GM12872 (cell line): ENCODE results near the gene GALNT10.

Experiments
- TF ChIP-seq, protein P1 (sequence below): IDR thresholded peaks from 3 replicates; pipeline ENCODE4 v1.5.1; 2011; ENCODE audit warnings: low read depth, mild to moderate bottlenecking, low read length, moderate library complexity; ENCODE audit not compliant: insufficient read depth

The GALNT10 gene

DNA sequence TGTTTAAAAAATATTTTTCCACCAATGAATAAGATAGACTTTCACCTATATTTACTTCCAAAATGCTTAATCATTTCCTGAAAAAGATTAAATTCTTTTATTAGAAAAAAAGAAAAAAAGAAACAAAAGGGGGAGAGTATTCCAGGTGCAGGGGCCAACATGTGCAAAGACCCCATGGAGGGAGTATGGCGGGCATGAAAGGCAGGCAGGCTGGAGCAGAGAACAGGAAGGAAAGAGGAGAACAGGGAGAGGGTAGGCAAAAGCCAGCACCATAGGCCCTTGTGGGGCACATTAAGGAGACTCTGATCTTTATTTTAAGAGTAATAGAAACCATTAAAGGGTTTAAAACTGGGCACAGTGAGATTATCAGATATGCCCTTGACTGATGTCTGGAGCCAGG lies 238.8 kb downstream of the GALNT10 start:
- TF ChIP-seq, protein P1, sequence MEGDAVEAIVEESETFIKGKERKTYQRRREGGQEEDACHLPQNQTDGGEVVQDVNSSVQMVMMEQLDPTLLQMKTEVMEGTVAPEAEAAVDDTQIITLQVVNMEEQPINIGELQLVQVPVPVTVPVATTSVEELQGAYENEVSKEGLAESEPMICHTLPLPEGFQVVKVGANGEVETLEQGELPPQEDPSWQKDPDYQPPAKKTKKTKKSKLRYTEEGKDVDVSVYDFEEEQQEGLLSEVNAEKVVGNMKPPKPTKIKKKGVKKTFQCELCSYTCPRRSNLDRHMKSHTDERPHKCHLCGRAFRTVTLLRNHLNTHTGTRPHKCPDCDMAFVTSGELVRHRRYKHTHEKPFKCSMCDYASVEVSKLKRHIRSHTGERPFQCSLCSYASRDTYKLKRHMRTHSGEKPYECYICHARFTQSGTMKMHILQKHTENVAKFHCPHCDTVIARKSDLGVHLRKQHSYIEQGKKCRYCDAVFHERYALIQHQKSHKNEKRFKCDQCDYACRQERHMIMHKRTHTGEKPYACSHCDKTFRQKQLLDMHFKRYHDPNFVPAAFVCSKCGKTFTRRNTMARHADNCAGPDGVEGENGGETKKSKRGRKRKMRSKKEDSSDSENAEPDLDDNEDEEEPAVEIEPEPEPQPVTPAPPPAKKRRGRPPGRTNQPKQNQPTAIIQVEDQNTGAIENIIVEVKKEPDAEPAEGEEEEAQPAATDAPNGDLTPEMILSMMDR: no peak

DNA sequence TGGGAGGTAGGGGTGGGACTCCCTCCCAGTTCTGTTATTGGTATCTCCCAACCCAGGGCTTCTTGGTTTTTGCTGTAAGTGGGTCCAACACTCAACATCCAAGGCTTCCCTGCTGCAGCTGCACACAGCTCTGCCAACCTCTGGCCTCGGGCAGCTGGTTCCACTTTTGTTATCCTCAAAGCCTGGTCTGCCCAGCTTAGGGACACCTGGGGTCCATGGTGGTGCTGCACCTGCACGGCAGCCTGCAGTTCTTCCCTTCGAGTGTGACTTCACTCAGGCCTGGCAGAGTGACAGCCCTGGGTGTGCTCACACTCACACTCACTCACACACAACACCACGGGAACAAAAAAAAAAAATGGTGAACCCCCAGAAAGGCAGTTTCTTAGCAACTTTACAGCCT lies 239.9 kb downstream of the GALNT10 start:
- TF ChIP-seq, protein P1: no peak

DNA sequence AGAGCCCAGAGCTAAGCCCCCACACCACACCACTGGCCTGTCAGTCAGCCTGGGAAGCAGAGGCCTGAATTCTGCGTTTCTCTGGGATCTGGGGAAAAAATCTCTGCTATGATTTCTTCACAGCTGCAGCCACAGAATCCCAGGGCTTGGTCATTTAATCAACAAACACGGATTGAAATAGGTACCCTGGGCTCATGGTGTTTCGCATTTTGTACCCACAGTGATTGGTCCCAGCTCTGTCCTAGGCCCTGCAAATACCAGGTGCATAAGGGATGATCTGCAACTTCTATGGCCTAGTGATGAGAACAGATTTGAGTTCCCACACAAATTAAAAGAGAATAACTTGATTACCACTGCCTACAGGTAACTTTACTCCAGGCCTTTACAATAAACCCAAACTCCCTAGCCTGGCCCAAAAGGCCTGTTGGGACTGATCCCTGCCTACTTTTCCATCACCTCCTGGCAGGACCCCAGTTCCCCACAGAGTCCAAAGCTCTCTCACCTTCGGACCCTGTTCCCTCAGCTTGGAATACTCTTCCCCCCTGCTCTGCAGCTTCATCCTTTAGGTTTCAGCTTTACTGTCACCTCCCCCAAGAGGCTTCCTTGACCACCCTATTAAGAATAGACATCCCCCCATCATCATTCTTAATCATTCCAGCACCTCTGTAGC lies 240.6 kb downstream of the GALNT10 start:
- TF ChIP-seq, protein P1: no peak

DNA sequence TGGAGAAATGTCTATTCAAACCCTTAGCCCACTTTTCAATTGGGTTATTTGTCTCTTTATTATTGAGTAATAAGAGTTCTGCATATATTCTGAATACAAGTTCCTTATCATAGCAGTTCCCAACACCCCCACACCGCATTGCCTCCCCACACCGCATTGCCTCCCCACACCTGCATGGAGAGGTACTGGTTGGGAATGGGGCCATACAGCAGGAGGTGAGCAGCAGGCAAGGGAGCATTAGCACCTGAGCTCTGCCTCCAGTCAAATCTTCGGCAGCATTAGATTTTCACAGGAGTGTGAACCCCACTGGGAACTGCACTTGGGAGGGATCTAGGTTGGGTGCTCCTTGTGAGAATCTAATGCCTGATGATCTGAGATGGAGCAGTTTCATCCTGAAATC lies 244.7 kb downstream of the GALNT10 start:
- TF ChIP-seq, protein P1: no peak

DNA sequence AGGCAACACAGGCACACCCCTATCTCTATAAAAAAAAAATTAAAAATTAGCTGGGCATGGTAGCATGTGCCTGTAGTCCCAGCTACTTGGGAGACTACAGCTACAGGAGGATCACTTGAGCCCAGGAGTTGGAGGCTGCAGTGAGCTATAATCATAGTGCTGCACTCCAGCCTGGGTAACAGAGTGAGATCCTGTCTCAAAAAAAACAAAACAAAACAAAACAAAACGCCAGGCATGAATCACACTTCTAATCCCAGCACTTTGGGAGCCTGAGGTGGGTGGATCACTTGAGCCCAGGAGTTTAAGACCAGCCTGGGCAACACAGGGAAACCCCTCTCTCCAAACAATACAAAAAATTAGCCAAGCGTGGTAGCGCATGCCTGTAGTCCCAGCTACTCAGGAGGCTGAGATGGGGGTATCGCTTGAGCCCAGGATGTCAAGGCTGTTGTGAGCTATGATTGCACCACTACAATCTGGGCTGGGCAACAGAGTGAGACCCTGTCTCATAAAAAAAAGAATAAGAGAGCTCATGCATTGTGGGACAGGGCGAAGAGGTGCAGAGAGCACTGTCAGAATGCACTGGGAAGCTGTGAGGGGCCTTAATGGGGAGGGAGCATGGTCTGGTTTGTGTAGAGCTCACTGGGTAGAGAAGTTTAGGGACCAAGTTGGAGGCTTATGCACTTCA lies 246.9 kb downstream of the GALNT10 start:
- TF ChIP-seq, protein P1: no peak

DNA sequence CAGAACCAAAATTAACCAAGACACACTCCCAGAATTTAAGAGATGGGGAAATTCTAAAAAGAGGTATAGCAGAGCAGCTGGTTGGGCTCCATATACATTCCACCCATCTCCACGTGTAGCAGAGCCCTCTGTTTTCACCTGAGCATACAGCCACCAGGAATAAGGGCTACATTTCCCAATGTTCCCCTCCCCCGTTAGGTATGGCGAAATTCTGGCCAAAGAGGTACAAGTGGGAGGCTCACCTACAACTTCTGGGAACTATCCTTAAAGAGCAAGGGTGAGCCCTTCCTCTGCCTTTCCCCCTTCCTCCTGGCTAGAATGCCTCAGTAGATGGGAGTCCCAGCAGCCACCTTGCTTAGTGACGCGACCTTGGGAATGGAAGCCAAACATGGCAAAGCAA lies 250.0 kb downstream of the GALNT10 start:
- TF ChIP-seq, protein P1: no peak

DNA sequence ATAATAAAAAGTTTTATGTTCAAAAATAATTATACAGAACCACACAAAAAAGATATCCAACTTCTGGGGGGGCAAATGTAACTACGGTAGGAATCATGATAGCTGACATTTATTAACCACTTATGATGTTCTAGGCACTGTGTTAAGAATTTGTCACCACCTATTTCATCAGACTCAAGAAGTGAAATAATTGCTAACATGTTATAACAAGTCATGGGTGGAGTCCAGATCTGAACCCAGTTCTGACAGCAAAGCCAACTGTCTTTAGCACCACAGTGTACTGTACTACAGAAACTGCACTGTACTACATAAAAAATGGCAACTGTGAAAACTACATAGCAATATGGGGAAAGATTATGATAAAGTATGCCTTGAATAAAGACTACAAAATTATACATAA lies 252.3 kb downstream of the GALNT10 start:
- TF ChIP-seq, protein P1: no peak
